Astrocyte of the cerebellum (primary cell): ENCODE measurements around the gene MIXL1.

Experiments used
- DNase-seq: peaks from one replicate; pipeline ENCODE4 v3.0.0-alpha.2; 2011; ENCODE audit warnings: low read depth
- H3K4me3 ChIP-seq: 2 replicates; pipeline ENCODE4 v1.5.1; 2011; ENCODE audit warnings: mild to moderate bottlenecking, low read depth, low read length, moderate library complexity
- CTCF ChIP-seq: IDR thresholded peaks from 2 replicates; pipeline ENCODE4 v1.5.1; 2012; ENCODE audit warnings: low read length, low read depth, moderate library complexity, mild to moderate bottlenecking; ENCODE audit errors: missing control alignments
- in situ Hi-C: cut with HindIII; loops from 2 replicates; pipeline ENCODE4 v1.10.0; 2017; ENCODE audit warnings: low sequenced_read_pairs

MIXL1 gene

DNA sequence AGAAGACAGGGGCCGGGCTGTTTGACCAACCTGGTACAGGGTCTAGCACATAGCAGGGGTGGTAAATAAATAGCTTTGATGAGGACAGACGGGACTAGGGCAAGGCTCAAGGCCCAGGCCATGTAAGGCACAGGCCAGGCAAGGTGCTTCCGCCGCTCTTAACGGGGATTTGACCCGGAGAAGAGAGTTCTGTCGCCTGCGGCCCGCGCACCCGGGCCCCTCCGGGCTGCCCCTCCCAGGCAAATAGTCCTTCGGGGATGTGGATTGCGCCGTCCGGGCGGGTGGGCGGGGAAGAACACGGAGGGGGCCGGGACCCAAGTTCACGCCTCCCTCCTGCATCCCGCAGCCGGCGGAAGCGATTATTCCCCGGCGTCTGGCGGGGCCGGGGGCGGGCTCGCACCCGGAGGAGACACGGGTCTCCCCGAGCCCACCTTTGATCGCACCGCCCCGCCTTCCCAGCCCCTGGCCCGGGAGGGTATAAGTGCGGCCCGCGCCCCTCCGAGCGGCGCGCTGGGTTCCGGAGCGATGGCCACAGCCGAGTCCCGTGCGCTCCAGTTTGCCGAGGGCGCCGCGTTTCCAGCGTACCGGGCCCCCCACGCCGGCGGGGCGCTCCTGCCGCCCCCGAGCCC is at the start of gene MIXL1:
TSS of gene MIXL1 (plus strand) at position 508 of the 629 bp plus-strand sequence. CDS start at position 526, 18 bp downstream.
- no peak for DNase-seq
- in situ Hi-C loops: no loop called here
- TF ChIP-seq CTCF: no peak
- peak within 1 kb of the TSS; percentile 49 for H3K4me3 ChIP-seq

DNA sequence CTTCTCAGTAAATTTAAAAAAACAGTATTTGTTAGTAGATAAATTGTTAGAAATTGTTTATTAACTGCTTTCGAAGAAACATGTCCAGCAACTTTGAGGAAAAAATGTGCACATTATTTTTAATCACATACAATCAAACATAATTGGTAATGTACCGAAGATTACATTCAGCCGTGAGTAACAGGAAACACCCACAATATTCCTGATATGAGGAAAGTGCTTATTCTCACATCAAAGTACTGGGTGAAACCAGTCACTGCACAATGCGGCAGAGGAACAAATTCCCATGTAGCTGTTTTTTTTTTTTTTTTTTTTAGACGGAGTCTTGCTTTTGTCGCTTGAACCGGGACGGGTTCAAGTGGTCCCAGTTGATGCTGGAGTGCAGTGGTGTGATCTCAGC is 46.6 kb upstream of the MIXL1 start:
- in situ Hi-C loops: no loop called here
- DNase-seq: no peak
- TF ChIP-seq CTCF: no peak
- no peak overlapping the region for H3K4me3 ChIP-seq

- peak; percentile 26 for TF ChIP-seq CTCF
- peak; percentile 8 for DNase-seq
- in situ Hi-C loops: no loop called here
- H3K4me3 ChIP-seq: no peak overlapping the region
These were observed 41.3 kb upstream of the MIXL1 start for GRCh38 chr1:226181996-226182714.

- peak overlapping the region; percentile 98 for H3K4me3 ChIP-seq
- in situ Hi-C loops: no loop called here
- no peak for DNase-seq
- no peak for TF ChIP-seq CTCF
These were observed 38.1 kb upstream of the MIXL1 start for GRCh38 chr1:226185141-226186036.

- DNase-seq: peak; percentile 55
- in situ Hi-C loops: no loop called here
These were observed 37.1 kb upstream of the MIXL1 start, which contains the start of gene ACBD3 for GRCh38 chr1:226186124-226187018. Gene ACBD3 (minus strand): TSS chr1:226186741. CDS start chr1:226186675, 66 bp downstream.

More at GRCh38 chr1:226186124-226187018, 37.1 kb upstream of the MIXL1 start, which contains the start of gene ACBD3:
- TF ChIP-seq CTCF: no peak
- peak within 1 kb of the TSS; percentile 98 for H3K4me3 ChIP-seq
